HG02852 (cell line): Measurements from ENCODE around the gene EDEM1.

Experiments
- ATAC-seq: cut with Tn5 transposase; IDR thresholded peaks from one replicate; pipeline ENCODE4 v1.9.1; 2021; ENCODE audit warnings: mild to moderate bottlenecking, moderate library complexity; ENCODE audit not compliant: unreplicated experiment

The EDEM1 gene

DNA sequence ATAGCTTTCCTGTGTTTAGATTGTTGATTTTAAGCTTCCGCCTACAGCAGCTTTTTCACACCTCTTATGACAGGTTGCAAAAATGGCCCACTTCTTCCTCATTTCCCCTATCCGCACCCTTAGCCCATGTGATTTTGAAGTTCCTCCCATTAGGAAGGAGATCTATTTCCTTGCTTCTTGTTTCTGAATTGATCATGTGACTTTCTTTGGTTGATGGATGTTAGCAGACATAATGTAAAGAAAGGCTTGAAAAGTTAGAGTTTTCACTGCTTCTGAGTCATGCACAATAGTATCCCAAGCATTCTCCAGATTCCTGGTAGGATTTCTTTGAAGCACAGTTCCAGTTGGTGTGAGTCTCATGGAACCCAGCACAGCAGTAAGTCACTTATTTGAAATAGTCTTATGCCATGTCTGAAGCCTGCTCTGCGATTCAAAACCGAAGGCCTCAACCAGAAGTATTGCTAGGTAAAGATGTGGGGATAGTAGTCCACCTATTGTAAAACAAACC lies 76.6 kb downstream of the EDEM1 start:
- ATAC-seq = no peak

DNA sequence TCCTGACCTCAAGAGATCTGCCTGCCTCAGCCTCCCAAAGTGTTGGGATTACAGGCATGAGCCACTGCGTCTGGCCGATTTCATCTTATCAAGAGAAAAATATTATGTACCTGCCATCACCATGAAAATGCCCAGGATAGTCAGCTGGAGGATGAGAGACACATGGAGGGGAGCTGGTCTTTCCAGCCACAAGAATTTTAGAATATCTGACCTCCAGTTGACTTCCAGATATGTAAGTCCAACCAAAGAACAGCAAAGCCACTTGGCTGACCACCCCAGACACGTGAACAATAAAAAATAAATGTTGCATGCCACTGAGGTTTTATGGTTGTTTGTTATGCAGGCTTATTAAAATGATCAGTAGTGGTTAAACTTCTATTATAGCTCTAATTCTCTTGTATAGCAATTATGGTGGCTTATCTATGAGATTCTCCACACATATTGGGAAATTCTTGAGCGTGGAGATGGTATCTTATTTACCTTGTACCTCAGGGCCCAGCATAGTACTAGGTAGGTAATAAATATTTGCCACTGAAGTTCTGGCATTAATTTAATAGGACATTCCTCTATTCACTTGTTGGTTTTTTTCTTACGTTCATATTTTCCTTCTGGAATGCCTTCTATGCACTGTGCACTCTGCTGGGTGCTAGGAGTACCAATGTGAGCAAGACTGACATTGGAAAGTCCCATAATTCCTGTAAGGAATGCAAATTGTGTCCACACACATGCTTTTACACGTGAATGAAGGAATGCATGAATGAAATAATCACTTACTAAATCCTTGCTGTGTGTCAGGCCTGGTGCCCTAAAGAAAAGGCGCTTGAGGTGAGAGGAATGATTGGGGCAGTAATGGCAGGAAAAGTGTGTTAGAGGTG lies 77.6 kb downstream of the EDEM1 start:
- no peak for ATAC-seq

DNA sequence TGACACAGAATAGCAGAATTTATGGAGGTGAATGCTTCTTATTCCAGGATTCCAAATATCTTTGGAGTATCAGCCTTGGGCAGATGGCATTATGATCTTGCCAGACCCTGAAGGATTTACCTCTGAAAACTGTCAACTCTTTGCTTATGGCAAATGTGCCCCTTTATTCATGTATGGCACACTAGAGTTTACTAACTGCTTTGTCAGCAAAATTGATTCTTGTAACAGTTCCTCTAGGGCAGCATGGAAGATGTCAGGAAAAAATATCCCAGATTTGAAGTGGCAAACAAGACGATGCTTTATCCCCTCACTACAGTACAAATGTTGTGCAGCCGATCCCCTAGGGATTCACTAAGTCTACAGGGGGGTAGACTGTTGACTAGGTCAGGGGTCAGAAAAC lies 79.7 kb downstream of the EDEM1 start:
- ATAC-seq = no peak

DNA sequence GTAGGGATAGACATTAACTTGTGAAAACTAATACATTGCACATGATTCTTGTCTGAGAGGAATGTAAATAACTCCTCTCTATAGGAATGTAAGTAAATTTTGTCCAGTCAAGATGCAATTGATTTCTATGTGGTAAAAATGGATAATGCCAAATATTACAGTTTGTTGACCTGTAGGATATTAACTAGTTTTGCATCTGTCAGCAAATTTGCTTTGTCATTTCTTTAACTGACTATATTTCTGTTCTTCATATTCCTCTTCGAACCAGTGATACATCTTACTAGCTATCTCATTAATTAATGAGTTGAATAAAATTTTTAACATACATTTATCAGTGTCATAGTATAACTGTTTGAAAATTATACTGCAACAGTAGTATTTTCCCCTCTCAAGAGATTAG lies 80.4 kb downstream of the EDEM1 start:
- ATAC-seq = no peak
